ENCODE measurements around the gene SLC6A16. TPM values are rescaled to one million over a fixed set of nuclear protein-coding genes. Genes with fewer than 3 reads are reported as not detected.

Gene SLC6A16
- total RNA-seq, 1 donor = 0.09 TPM

GRCh38 chr19:49357186-49357585, 32.2 kb upstream of the SLC6A16 start:
- no peak for DNase-seq (ENCODE audit: low read depth)
- no peak overlapping the region for H3K4me3 ChIP-seq (ENCODE audit: low read depth, low read length)
- TF ChIP-seq, protein P1, sequence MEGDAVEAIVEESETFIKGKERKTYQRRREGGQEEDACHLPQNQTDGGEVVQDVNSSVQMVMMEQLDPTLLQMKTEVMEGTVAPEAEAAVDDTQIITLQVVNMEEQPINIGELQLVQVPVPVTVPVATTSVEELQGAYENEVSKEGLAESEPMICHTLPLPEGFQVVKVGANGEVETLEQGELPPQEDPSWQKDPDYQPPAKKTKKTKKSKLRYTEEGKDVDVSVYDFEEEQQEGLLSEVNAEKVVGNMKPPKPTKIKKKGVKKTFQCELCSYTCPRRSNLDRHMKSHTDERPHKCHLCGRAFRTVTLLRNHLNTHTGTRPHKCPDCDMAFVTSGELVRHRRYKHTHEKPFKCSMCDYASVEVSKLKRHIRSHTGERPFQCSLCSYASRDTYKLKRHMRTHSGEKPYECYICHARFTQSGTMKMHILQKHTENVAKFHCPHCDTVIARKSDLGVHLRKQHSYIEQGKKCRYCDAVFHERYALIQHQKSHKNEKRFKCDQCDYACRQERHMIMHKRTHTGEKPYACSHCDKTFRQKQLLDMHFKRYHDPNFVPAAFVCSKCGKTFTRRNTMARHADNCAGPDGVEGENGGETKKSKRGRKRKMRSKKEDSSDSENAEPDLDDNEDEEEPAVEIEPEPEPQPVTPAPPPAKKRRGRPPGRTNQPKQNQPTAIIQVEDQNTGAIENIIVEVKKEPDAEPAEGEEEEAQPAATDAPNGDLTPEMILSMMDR (IDR thresholded peaks at IDR 0.05; ENCODE audit: insufficient read depth, low read length) = no peak

DNA sequence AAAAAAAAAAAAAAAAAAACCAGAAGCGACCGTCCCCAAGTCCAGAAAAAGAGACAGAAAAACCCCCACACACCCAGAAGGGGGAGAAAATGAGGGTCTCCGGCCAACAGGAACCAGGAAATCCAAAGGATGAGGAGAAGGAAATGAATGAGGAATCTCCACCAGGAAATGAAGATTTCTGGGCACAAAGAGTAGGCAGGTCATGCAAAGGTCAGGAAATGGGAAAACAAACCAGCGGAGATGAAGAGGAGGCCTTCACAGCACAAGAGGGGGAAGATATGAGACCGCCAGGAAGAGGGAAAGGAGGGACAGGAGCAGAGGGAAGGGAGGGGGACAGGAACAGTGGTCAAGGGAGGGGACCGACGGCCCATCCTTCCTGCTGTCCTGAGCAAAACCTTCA, 31.4 kb upstream of the SLC6A16 start:
- TF ChIP-seq, protein P1 (IDR thresholded peaks at IDR 0.05; ENCODE audit: insufficient read depth, low read length) = no peak
- H3K4me3 ChIP-seq (ENCODE audit: low read depth, low read length) = no peak overlapping the region
- no peak for DNase-seq (ENCODE audit: low read depth)

- no peak for DNase-seq (ENCODE audit: low read depth)
- no peak overlapping the region for H3K4me3 ChIP-seq (ENCODE audit: low read depth, low read length)
- TF ChIP-seq, protein P1 (IDR thresholded peaks at IDR 0.05; ENCODE audit: insufficient read depth, low read length) = no peak
Observed at GRCh38 chr19:49355909-49356353, 30.9 kb upstream of the SLC6A16 start.

DNA sequence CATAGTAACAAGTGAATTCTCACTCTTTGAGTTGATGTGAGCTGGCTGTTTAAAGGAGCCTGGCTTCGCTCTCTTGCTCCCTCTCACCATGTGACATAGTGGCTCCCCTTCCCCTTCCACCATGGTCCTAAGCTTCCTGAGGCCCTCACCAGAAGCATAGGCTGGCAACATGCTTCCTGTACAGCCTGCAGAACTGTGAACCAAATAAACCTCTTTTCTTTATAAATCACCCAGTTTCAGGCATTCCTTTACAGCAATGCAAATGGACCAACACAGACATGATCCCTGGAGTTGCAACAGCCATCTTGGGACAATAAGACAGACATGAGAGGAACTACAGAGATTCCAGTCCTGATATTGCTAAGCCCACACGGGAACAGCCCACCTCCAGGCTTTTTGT, 24.6 kb upstream of the SLC6A16 start:
- no peak for DNase-seq (ENCODE audit: low read depth)
- no peak overlapping the region for H3K4me3 ChIP-seq (ENCODE audit: low read depth, low read length)
- TF ChIP-seq, protein P1 (IDR thresholded peaks at IDR 0.05; ENCODE audit: insufficient read depth, low read length) = no peak

DNA sequence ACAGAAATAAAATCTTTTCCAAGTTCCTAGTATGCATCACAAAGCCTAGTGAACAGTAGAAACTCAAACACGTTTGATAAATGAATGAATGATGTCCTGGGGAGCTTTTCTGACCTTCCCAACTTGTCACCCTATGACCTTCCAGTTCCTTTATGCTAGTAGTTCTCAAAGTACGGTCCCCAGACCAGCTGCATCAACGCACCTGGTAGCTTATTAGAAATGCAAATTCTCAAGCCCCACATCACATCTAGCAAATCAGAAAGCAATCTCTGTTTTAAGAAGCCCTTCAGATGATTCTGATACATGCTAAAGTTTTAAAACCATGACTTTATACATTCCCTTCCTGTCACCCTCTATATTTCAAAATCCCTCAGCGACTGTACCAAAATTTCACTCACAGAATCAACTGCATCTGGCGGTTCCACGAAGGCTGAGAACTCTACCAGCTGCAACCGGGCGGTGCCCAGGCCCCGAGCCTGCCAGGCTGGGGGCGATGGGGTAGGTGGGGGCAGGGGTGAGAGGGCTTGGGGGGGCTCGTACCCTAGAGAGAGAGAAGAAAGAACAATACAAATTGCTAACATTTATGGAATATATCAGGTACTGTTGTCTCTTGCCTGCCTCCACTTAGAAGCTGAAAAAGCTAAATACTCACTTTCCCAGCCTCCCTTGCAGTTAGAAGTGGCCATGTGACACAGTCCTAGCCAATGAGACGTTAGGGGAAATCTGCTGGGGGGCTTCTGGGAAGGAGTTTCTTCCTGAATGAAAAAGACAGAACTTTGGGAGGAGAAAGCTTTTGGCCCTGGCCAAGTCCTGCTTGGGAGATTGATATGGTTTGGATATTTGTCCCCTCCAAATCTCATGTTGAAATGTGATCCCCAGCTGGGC, 23.6 kb upstream of the SLC6A16 start:
- no peak for DNase-seq (ENCODE audit: low read depth)
- TF ChIP-seq, protein P1 (IDR thresholded peaks at IDR 0.05; ENCODE audit: insufficient read depth, low read length) = no peak
- no peak overlapping the region for H3K4me3 ChIP-seq (ENCODE audit: low read depth, low read length)

GRCh38 chr19:49347835-49348234, 22.8 kb upstream of the SLC6A16 start:
- TF ChIP-seq, protein P1 (IDR thresholded peaks at IDR 0.05; ENCODE audit: insufficient read depth, low read length) = peak; percentile 30
- H3K4me3 ChIP-seq (ENCODE audit: low read depth, low read length) = no peak overlapping the region
- peak; percentile 71 for DNase-seq (ENCODE audit: low read depth)
